ENCODE data around the gene RAB4A.
"Not testable (repeated sequence)": the region's sequence is repeated elsewhere in the genome, so short reads cannot be mapped to it uniquely, and the experiment has no call there.

RAB4A gene

DNA sequence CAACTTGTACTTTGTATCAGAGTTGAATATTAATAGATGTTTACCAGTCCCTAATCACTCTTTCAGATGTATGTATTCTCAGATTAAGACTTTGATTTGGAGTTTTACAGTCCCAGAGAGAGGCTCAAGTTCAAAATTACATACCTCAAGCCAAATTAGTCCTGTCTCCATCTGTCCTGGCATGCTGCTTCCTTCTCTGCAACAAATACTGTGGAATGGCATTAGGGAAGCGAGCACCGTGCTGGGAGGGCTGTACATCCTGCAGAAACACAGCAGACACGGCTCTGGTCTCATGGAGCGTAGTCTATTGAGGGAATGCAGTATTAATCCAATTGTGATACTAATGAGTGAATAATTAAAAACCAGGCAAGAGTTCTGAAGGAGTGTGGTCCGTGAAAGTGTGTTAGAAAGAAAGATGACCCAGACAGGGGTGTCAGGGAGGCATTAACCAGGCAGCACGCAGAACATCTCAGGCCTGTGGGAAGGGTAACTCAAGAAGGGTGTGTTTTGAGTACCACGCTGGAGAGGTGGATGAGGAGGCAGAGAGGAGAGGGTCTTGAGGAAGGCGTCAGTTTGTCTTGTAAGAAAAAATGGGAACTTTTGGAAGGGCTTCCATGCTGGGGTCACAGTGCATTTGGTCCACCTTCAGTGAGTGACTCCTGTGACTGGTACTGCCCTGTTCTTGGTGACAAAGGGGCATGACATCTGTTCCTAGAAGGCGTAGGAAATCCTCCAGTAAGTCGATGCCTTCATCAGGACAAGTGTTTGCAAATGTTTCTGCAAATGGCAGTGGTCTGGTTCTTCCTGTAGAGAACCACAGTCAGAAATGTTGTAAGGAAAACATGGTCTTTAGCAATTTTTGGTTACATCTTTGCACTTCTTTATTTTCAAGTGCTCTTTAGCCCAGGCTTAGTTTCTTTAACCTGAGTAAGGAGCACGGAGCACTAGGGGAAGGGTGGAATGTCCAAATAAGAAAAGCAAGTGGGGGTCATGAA, 1.6 kb downstream of the RAB4A start:
- DNase-seq (ENCODE audit: low spot score) = no peak

DNA sequence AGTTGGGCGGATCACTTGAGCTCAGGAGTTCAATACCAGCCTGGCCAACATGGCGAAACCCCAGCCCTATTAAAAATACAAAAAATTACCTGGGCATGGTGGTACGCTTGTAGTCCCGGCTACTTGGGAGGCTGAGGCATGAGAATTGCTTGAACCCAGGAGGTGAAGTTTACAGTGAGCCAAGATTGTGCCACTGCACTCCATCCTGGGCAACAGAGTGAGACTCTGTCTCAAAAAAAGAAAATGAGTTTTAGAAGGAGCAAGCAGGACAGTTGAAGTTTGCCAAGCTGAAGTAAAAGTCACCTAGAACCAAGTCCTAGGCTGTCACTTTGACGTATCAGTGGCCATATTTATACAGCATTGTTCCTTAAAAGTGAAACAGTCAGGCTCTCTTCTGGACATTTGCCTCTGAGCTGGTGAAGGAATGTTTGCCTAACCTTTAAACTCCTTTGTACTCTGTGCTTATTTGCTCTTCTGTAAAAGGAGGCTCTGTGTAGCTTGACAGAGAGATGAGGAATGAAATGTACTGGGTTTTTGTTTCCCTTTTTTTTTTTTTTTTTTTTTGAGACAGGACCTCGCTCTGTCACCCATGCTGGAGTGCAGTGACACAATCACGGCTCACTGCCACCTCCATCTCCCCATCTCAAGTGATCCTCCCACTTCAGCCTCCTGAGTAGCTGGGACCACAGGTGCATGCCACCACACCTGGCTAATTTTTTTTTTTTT, 2.8 kb downstream of the RAB4A start:
- no peak for DNase-seq (ENCODE audit: low spot score)

DNA sequence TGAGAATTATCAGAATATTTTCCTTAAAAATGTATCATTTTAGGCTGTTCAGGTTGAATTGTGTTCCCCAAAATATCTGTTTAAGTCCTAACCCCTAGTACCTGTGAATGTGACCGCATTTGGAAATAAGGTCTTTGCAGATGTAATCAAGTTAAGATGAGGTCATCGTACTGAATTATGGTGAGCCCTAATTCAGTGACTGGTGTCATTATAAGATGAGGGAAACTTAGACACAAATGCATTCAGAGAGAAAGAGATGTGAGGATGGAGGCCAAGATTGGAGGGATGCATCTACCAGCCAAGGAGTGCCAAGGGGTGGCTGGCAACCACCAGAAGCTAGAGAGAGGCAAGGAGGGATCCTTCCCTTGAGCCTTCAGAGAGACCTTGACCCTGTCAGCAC, 4.1 kb downstream of the RAB4A start:
- no peak for DNase-seq (ENCODE audit: low spot score)

DNA sequence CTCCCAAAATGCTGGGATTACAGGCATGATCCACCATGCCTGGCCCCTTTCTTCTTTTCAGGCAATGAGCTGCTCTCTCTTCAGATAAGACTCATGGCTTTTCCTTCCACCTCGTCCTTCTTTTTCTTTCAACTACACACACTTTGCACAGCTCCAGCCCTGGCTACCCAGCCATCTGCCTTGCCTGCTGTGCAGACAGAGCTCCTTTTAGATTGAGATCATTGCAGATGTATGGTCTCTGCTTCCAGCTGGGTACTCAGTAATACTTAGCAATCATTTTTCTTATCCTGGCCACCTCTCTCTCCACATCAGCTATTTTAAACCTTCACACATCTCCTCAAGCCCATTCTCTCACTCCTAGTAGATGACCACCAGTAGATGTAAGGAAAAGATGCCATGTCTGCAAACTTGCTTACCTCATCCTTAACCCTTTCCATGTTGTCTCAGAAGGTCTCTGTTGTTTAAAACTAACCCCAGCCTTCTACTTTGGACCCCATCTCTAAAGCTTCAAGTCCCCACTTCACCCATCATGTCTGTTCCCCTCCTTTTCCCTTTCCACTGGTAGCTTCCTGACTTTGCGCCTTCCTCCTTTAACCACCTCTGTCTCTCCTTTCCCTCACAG, 7.3 kb downstream of the RAB4A start:
- DNase-seq (ENCODE audit: low spot score) = no peak

DNA sequence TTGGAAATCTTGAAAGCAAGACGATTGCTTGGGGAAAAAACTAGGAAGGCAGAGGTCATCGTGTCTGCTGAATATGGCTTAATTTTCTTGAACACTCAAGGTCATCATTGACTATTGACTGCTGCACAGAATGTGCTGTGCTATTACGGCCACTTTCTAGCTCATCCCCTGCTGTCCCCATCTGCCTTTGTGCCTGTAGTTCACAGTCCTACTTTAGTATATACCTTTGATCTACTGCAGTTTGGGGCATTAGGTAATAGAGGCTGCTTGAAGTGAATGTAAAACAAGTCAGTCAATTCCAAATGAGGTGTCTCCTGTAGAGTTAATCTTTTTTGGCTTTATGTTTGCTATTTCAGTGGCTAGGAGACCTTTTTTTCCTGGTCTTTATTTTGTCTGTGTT, 8.3 kb downstream of the RAB4A start:
- no peak for DNase-seq (ENCODE audit: low spot score)

DNA sequence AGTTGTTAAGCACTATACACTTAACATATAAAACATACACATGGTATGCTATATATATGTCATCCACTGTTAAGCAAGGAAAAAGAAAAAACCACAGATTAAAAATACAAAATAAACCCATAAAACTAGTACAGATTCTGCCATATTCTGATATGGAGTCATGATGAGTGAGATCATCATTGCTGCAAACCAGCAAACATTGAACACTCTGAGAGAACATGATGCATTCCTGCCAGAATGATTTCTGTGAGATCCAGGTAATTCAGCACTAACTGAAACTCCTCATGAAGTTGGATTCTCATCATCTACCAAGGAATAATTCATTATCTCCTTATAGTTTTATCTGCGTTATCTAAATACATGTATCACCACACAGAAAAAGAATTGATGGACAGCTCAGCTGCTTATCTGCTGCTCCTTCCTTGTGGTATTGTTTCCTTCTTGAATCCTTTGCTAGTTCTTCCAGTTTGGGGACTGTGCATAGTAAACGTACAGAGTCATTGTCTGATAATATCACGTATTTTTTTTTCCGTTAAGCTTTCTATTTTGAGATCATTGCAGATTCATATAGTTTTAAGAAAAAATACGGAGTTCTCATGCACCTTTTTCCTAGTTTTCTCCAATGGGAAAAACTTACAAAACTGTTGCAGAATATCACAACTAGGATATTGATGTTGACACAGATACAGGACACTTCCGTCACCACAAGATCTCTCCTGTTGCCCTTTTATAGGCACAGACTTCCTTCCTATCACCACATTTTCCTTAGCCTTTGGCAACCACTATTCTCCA, 9.3 kb downstream of the RAB4A start:
- DNase-seq (ENCODE audit: low spot score) = no peak

DNA sequence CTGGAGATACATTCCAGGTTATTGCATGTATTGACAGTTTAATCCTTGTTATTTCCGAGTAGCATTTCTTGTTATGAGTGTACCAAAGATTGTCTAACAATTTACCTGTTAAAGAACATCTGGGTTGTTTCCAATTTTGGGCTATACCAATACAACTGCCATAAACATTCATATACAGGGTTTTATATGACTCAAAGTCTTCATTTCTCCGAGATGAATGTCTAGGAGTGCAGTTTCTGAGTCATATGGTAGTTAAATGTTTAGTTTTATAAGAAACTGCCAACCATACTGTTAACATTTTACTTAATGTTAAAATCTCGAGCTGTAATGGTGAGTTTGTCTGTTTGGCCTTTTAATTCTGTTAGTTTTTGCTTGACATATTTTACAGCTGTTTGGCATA, 10.0 kb downstream of the RAB4A start:
- no peak for DNase-seq (ENCODE audit: low spot score)

DNA sequence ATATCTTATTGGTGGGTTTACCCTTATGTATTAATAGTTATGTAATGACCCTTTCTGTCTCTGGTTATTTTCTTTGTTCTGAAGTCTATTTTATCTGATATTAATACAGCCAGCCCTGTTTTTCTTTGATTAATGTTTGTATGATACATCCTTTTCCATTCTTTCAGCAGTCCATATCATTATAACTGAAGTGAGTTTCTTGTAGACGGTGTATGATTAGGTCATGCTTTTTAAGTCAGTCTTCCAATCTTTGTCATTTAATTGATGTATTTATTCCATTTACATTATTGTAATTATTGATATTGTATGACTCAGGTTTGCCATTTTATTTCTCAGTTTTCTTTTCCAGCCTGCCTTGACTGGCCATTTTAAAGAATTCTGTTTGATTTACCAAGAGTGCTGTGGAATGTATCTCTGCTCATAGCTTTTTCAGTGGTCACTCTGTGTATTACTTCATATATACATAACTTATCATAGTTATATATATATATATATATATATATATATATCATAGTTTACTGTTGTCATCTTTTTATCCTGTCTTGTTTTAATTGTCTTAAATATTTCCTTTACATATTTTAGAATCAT, 10.5 kb downstream of the RAB4A start:
- no peak for DNase-seq (ENCODE audit: low spot score)

DNA sequence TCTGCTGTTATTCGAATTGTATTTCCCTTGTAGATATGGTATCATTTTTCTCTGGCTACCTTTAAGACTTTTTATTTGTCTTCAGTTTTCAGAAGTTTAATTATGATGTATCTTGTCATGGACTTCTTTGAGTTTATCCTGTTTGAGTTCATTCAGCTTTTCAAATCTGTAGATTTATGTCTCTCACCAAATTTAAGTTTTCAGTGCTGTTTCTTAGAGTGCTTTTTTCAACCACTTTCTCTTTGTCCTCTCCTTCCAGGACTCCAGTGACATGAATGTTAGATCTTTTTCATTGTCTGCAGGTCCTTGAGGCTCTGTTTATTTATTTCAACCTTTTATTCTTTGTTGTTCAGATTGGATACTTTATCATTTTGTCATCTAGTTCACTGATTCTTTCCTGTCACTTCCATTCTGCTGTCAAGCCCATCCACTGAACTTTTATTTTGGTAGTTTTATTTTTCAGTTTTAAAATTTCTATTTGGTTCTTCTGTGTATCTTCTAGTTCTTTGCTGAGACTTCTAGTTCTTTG, 11.4 kb downstream of the RAB4A start:
- no peak for DNase-seq (ENCODE audit: low spot score)

DNA sequence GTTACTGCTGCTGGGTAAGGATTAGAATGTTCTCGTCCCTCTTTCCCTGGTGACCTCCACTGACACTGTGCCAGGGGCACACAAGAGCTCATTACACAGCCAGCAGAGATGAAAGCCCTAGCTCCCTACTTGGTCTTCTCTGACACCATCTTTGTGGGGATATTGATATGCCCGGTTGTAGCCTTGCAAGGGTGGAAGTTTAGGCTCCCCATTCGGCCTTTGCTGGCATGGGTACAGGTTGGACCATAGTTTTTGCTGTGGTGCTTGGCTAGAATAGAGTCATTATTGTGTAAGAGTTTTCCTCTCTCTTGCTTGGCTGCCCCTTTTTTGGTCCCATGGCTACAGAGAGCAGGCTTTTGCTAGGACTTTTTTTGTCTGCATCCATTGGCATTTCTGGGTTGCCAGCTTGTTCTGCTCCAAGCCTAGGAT, 12.3 kb downstream of the RAB4A start:
- no peak for DNase-seq (ENCODE audit: low spot score)

DNA sequence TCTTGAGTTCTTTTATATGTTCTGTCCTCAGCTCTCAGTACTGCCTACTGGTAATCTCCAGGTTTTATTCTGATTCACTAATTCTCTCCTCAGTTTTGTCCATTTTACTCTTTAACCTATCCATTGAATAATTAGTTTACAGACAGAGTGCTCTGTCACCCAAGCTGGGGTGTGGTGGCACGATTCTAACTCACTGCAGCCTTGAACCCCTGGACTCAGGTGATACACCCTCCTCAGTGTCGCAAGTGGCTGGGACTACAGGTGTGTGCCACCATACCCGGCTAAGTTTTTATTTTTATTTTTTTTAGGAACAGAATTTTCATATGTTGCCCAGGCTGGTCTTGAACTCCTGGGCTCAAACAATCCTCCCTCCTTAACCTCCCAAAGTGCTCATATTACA, 14.0 kb downstream of the RAB4A start:
- no peak for DNase-seq (ENCODE audit: low spot score)

DNA sequence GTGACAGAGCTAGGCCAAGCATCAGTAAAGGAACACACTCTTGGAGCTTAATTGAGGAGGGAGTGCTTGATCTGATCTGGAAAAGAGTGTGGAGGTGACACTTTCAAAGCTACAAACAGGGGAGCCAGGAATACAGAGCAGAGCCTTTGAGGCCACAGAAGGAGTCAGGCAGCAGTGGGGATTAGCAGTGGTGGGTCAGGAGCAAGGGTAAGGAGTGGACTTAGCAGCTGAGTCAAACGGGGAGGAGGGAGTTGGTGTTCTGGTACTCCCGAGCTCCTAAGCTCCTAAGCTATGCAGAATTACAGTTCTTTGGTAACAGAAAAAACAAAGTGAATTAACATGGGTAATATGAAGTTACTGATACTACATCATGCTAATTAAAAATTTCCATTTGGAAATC, 14.5 kb downstream of the RAB4A start:
- DNase-seq (ENCODE audit: low spot score) = no peak

DNA sequence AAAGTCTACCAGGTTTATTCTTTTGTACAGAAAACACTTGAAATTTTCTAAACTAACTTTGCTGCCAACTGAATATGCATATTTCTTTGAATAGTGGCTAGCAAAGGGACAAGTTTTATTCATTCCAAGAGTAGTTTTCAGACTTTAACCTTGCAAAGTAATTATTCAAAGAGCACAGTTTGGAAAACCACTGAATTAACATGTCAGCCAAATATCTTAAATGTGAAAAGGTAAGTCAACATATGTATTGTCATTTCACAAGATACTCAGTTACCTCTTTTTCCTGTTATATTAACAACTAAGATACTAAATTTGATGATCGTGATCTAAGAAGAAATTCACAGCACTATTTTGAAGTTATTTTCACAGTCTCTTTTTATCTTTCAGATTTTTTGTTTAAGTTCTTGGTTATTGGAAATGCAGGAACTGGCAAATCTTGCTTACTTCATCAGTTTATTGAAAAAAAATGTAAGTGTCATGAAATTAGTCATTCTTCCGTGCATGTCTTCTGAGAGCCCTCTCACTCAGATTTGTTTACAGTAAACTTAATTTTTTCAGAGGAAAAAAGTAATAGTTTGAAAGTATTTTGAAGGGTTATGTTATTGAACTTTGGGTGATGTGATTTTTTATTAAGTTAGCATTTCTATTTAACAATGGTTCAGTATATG, 15.3 kb downstream of the RAB4A start:
- no peak for DNase-seq (ENCODE audit: low spot score)

DNA sequence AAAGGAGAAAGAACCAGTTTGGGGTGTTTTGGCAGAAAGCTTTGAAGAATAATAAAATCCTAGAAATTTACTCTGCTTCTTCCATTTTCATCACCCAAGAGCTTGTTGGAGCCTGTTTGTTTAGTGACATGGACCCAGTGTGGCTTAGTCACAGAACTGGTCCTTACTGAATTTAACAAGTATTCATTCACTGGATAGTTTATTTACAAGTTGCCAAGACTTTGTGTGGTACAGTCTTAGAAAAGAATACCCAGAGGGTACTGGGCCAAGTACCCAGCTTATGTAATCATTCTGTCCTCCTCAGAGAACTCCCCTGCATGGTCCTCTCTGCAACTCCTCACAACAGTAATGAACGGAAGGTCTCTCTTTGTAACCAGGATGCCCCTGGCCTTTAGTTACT, 16.4 kb downstream of the RAB4A start:
- no peak for DNase-seq (ENCODE audit: low spot score)

DNA sequence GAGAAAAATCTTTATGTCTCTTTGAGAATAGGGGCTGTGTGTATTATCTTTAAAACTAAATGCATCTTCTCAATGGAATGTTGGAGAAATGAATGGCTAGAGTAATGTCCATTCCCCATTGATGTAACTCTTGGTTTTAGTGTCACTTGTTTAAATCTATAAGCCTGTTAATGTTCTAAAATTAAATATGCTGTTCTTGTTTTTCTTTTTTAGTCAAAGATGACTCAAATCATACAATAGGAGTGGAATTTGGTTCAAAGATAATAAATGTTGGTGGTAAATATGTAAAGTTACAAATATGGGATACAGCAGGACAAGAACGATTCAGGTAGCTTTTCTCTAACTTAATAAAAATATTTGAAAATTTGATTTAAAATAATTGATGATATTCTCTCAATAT, 17.6 kb downstream of the RAB4A start:
- no peak for DNase-seq (ENCODE audit: low spot score)

DNA sequence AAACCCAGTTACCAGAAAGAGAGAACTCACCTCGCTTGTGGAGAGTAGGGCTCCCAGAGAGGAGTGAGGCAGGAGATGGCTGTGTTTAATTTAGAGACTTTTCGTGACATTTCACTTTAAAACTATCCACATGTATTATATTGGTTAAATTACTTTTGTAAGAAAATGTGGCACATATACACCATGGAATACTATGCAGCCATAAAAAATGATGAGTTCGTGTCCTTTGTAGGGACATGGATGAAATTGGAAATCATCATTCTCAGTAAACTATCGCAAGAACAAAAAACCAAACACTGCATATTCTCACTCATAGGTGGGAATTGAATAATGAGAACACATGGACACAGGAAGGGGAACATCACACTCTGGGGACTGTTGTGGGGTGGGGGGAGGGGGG, 20.8 kb downstream of the RAB4A start:
- DNase-seq (ENCODE audit: low spot score) = not testable (repeated sequence)

DNA sequence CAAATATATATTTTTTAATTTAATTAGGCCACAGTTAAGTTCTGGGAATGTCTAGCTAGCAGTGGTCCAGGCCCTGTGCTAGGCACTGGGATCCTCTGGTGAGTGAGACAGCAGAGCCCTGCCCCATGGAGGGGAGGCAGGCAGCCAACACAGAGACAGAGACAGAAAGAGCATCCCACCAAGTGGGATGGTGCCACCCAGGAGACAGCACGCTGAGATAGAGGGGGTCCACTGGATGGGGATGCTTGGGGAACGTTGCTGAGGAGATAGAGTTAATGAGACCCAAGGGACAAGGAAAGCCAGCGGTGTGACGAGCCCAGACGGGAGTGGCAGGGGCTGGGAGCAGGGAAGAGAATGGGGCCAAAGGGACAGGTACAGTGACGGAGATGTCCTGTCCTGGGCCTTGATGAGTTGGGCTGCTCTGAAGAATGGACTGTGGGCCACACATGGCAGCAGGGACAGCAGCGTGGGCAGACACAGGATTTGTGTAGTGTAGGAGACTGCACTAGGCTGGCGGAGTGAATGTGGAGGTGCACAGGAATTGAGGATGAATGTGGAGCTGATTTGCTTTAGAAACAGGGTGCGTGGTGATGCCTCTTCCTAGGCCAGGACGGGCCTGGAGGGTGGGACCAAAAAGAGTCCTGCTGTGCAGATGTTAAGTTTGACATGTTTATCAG, 22.8 kb downstream of the RAB4A start:
- DNase-seq (ENCODE audit: low spot score) = no peak

DNA sequence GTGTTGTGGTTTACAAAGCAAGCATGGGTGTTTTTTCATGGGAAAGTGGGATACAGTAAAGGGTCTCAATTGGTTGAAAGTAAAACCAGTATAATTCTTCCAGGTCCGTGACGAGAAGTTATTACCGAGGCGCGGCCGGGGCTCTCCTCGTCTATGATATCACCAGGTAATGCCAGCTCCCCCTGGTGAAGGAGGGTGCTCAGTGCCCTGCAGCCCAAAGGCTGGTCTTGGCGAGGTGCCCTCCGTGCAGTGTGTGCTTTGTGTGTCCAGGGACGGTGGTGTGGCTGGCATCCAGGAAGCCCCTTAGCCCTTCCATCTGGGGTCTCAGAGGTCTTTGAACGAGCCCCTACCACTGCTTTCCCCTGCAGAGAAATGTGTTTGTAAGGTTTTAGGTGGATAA, 24.8 kb downstream of the RAB4A start:
- DNase-seq (ENCODE audit: low spot score) = no peak

DNA sequence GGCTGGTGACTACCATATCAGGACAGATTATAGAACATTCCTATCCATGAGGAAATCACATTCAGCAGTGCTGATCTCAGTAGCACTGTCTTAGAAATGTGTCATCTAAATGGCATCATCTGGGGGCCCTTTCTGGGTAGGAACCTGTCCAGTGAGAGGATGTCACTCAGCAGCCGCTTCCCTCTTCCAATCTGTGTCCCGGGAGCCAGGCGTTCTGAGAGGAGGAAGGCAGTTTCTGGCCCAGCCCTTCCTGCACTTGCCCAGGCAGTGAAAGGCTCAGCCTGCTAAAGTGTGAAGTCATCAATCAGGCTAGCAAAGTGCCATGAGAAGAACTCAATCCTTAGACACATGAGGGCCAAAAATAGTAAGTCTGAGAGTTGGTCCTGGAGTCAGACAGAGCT, 25.6 kb downstream of the RAB4A start:
- no peak for DNase-seq (ENCODE audit: low spot score)

DNA sequence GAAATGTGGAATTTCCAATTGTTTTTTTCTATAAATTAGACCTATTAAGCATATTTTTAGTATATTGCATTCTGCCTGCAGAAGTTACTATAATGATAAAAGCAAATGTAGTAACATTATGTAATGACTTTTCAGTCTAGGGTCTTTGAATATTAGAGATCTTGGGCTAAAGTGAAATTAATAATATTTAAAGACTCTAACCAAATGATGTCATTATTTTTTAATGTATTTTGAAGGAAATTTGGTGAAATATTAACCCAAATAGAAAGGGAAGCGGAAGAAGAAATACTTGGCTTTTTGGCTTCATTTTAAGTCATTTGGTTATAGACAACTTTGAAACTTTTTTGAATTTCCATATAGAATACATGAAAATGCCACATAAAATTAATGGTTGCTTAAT, 26.8 kb downstream of the RAB4A start:
- DNase-seq (ENCODE audit: low spot score) = no peak

Data from iPS-NIHi11 (cell line).